ENCODE measurements around the gene DTX3L. TPM values are rescaled to one million over a fixed set of nuclear protein-coding genes. Genes with fewer than 3 reads are reported as not detected.

The DTX3L gene
- total RNA-seq, result 21.7 and 24.7 TPM in 2 replicates

GRCh38 chr3:122564155-122564912 is at the start of gene DTX3L, which contains the start of gene PARP9:
TSS of gene DTX3L (plus strand) at chr3:122564338. CDS start at chr3:122564427, 89 bp downstream.
TSS of gene PARP9 (minus strand) at chr3:122564300. CDS start at chr3:122559620, 4,680 bp downstream.

DNA sequence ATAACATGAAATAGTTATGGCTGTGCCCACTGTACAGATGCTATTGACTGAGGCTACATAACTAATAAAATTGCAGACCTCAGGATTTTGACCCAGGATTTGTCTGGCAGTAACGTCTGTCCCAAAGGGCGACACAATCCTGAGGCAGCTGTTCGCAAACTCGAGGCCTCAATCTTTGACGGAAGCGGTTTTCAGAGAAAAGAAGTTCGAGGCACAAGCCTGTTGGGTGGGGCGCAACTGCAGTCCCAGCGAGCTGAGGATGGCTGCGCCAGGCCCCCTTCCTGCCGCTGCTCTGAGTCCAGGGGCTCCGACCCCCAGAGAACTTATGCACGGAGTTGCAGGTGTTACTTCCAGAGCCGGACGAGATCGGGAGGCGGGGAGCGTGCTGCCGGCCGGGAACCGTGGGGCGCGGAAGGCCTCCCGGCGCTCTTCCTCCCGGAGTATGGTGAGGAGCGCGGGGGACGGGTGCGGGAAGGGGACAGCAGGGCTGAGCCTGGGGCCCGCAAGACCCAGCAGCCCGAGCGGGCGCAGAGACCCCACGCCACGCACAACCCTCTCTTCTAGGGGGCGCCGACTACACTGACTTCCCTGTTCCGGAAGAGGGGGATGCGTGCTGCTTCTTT is 13.4 kb downstream of the DTX3L start, which contains the start of gene PARP15:
PARP15 (plus strand) TSS at position 242 of the 623 bp plus-strand sequence; CDS start at position 260, 18 bp downstream.

Other genes with a start within 250 kb of the DTX3L start
- 2.5 and 3.1 TPM in 2 replicates for gene CSTA, start 239.1 kb upstream of the DTX3L start, total RNA-seq
- gene MIX23, start 181.1 kb upstream of the DTX3L start, total RNA-seq, result 16.3 and 24.6 TPM in 2 replicates
- gene FAM162A, start 180.2 kb upstream of the DTX3L start, total RNA-seq, result 43.0 and 44.6 TPM in 2 replicates
- gene WDR5B, start 148.3 kb upstream of the DTX3L start, total RNA-seq, result 3.0 and 4.0 TPM in 2 replicates
- gene KPNA1, start 49.4 kb upstream of the DTX3L start, total RNA-seq, result 22.3 and 29.3 TPM in 2 replicates
- 13.0 and 13.3 TPM in 2 replicates for gene PARP9, start within 50 bp of the DTX3L start, total RNA-seq
- 0.44 TPM in 1 of 2 replicates, not detected in the other for gene PARP15, start 13.3 kb downstream of the DTX3L start, total RNA-seq
- gene PARP14, start 116.5 kb downstream of the DTX3L start, total RNA-seq, result 20.4 and 27.8 TPM in 2 replicates
- 2.7 and 4.9 TPM in 2 replicates for gene HSPBAP1, start 229.5 kb downstream of the DTX3L start, total RNA-seq
- gene SLC49A4, start 230.7 kb downstream of the DTX3L start, total RNA-seq, result 12.5 and 17.4 TPM in 2 replicates

Measured in cardiac ventricle fibroblast (primary cell).